K562 treated with DMSO at 1 percent for 48 hours (cell line): ENCODE data around the gene METTL25B. TPM values are rescaled to one million over a fixed set of nuclear protein-coding genes. Genes with fewer than 3 reads are reported as not detected.

Experiments used
- total RNA-seq: library from RNA; unstranded; fragments of 300-600 nt; gene quantifications from 2 replicates; pipeline ENCODE4 v1.2.3, GENCODE V29; 2022; ENCODE audit warnings: low replicate concordance; ENCODE audit errors: extremely low read depth

METTL25B gene
- total RNA-seq: not detected in 2 replicates

GRCh38 chr1:156727926-156728598, at the start of gene METTL25B:
TSS of gene METTL25B (plus strand) at chr1:156728469. CDS start at chr1:156729105, 636 bp downstream.

GRCh38 chr1:156705321-156705917, 22.9 kb upstream of the METTL25B start, which contains the start of gene CRABP2:
TSS of gene CRABP2 (minus strand) at chr1:156705583. CDS start at chr1:156705446, 137 bp downstream.

GRCh38 chr1:156728599-156729462, 562 bp downstream of the METTL25B start, which contains the start of gene ISG20L2:
TSS of gene ISG20L2 (minus strand) at chr1:156728766. CDS start at chr1:156727652, 1,114 bp downstream.

GRCh38 chr1:156740741-156741480, 12.6 kb downstream of the METTL25B start, which contains the start of gene MRPL24:
TSS of gene MRPL24 (minus strand) at chr1:156741088. CDS start at chr1:156738704, 2,384 bp downstream.

GRCh38 chr1:156751451-156751756, 23.1 kb downstream of the METTL25B start, which contains the start of gene HDGF:
TSS of gene HDGF (minus strand) at chr1:156751675. CDS start at chr1:156751429, 246 bp downstream.

GRCh38 chr1:156767101-156767878, 39.0 kb downstream of the METTL25B start, which contains the start of gene PRCC:
TSS of gene PRCC (plus strand) at chr1:156767535. CDS start at chr1:156767772, 237 bp downstream.

Other genes with a start within 250 kb of the METTL25B start
- not detected in 2 replicates for gene MEF2D, start 227.7 kb upstream of the METTL25B start, total RNA-seq
- not detected in 2 replicates for gene IQGAP3, start 155.9 kb upstream of the METTL25B start, total RNA-seq
- not detected in 2 replicates for gene TTC24, start 148.7 kb upstream of the METTL25B start, total RNA-seq
- gene NAXE, start 136.7 kb upstream of the METTL25B start, total RNA-seq: not detected in 2 replicates
- not detected in 2 replicates for gene GPATCH4, start 127.0 kb upstream of the METTL25B start, total RNA-seq
- gene HAPLN2, start 109.1 kb upstream of the METTL25B start, total RNA-seq: not detected in 2 replicates
- gene BCAN, start 86.4 kb upstream of the METTL25B start, total RNA-seq: not detected in 2 replicates
- not detected in 2 replicates for gene NES, start 51.1 kb upstream of the METTL25B start, total RNA-seq
- not detected in 2 replicates for gene CRABP2, start 22.9 kb upstream of the METTL25B start, total RNA-seq
- not detected in 2 replicates for gene ISG20L2, start 297 bp downstream of the METTL25B start, total RNA-seq
- not detected in 2 replicates for gene MRPL24, start 12.6 kb downstream of the METTL25B start, total RNA-seq
- gene HDGF, start 23.2 kb downstream of the METTL25B start, total RNA-seq: not detected in 2 replicates
- gene PRCC, start 39.1 kb downstream of the METTL25B start, total RNA-seq: not detected in 2 replicates
- gene SH2D2A, start 88.4 kb downstream of the METTL25B start, total RNA-seq: not detected in 2 replicates
- not detected in 2 replicates for gene INSRR, start 130.6 kb downstream of the METTL25B start, total RNA-seq
- gene NTRK1, start 132.4 kb downstream of the METTL25B start, total RNA-seq: not detected in 2 replicates
- not detected in 2 replicates for gene PEAR1, start 165.2 kb downstream of the METTL25B start, total RNA-seq
- not detected in 2 replicates for gene LRRC71, start 192.2 kb downstream of the METTL25B start, total RNA-seq